CD14-positive monocyte (primary cell): ENCODE data around the gene ATXN1. TPM values are rescaled to one million over a fixed set of nuclear protein-coding genes. Genes with fewer than 3 reads are reported as not detected.

Source experiments
- DNase-seq, 3 donors: peaks; one replicate each; pipeline ENCODE4 v3.0.0-alpha.2; 2011 to 2022
- H2AFZ ChIP-seq: 2 replicates; pipeline ENCODE4 v1.6.0; 2012; ENCODE audit warnings: mild to moderate bottlenecking, low read depth, low read length, inconsistent platforms; ENCODE audit not compliant: insufficient read depth, poor library complexity, severe bottlenecking
- H3K27ac ChIP-seq, 2 donors: 1 replicate in 1 of 2; 2 replicates in 1 of 2; pipeline ENCODE4 v1.5.1; 2012 to 2013; ENCODE audit warnings: low read length in 2 of 2, control low read depth in 1 of 2, inconsistent platforms in 1 of 2, low read depth in 1 of 2, mild to moderate bottlenecking in 1 of 2
- H3K27me3 ChIP-seq, 2 donors: one replicate each; pipeline versions ENCODE4 v1.6.0 to v1.6.1; 2011 to 2013; ENCODE audit warnings: low read length in 2 of 2; ENCODE audit not compliant: control insufficient read depth in 2 of 2, insufficient read depth in 2 of 2
- H3K36me3 ChIP-seq, 2 donors: replicated peaks in 1 of 2; 1 replicate in 1 of 2; 2 replicates in 1 of 2; pipeline versions ENCODE4 v1.5.1 to v1.6.1; 2012 to 2013; ENCODE audit warnings: low read length in 2 of 2, control low read depth in 1 of 2, inconsistent platforms in 1 of 2, mild to moderate bottlenecking in 1 of 2; ENCODE audit not compliant: insufficient read depth in 2 of 2, control insufficient read depth in 1 of 2
- H3K4me1 ChIP-seq, 2 donors: 1 replicate in 1 of 2; 2 replicates in 1 of 2; pipeline versions ENCODE4 v1.5.1 to v1.6.1; 2012 to 2013; ENCODE audit warnings: low read length in 2 of 2, control low read depth in 1 of 2, inconsistent platforms in 1 of 2, mild to moderate bottlenecking in 1 of 2, moderate library complexity in 1 of 2; ENCODE audit not compliant: insufficient read depth in 2 of 2, control insufficient read depth in 1 of 2
- H3K4me2 ChIP-seq: replicated peaks from 2 replicates; pipeline ENCODE3; 2012; ENCODE audit warnings: low read length, moderate library complexity, mild to moderate bottlenecking; ENCODE audit not compliant: poor library complexity, severe bottlenecking; ENCODE audit errors: extremely low read depth
- H3K4me3 ChIP-seq, 3 experiments: fragments of 200-600 bp in 1 of 3; sonication (generic) in 1 of 3; replicated peaks in 1 of 3; 1 replicate in 2 of 3; 2 replicates in 1 of 3; pipeline ENCODE4 v1.5.1; 2011 to 2013; ENCODE audit warnings: low read length in 3 of 3, mild to moderate bottlenecking in 3 of 3, control low read depth in 2 of 3, low read depth in 2 of 3, inconsistent platforms in 1 of 3, moderate library complexity in 1 of 3
- H3K79me2 ChIP-seq: 2 replicates; pipeline ENCODE4 v1.6.0; 2012; ENCODE audit warnings: mild to moderate bottlenecking, control low read depth, inconsistent platforms, low read length, moderate library complexity; ENCODE audit not compliant: insufficient read depth
- H3K9ac ChIP-seq: 2 replicates; pipeline ENCODE4 v1.6.0; 2017; ENCODE audit warnings: low read length, mild to moderate bottlenecking; ENCODE audit not compliant: insufficient read depth, poor library complexity, severe bottlenecking
- H3K9me3 ChIP-seq, 2 donors: replicated peaks in 1 of 2; 1 replicate in 1 of 2; 2 replicates in 1 of 2; pipeline versions ENCODE4 v1.5.1 to v1.6.1; 2012 to 2013; ENCODE audit warnings: low read length in 2 of 2, control low read depth in 1 of 2; ENCODE audit not compliant: control insufficient read depth in 1 of 2, insufficient read depth in 1 of 2
- H4K20me1 ChIP-seq: 2 replicates; pipeline ENCODE4 v1.6.0; 2012; ENCODE audit warnings: mild to moderate bottlenecking, low read length, control low read depth, moderate library complexity; ENCODE audit not compliant: insufficient read depth
- H3K27ac Mint-ChIP-seq, 7 donors: one replicate each; pipeline ENCODE4 v1.8.0; 2020; ENCODE audit warnings: mild to moderate bottlenecking in 7 of 7, mixed read lengths in 7 of 7, moderate library complexity in 6 of 7, inconsistent platforms in 2 of 7
- H3K27me3 Mint-ChIP-seq, 3 donors: one replicate each; pipeline ENCODE4 v1.8.0; 2021 to 2022; ENCODE audit warnings: low read depth in 3 of 3, mild to moderate bottlenecking in 3 of 3, mixed read lengths in 3 of 3, moderate library complexity in 3 of 3, inconsistent platforms in 1 of 3
- H3K36me3 Mint-ChIP-seq, 2 donors: one replicate each; pipeline ENCODE4 v1.8.0; 2020; ENCODE audit warnings: mixed read lengths in 2 of 2, inconsistent platforms in 1 of 2, mild to moderate bottlenecking in 1 of 2
- H3K4me1 Mint-ChIP-seq: one replicate; pipeline ENCODE4 v1.8.0; 2020; ENCODE audit warnings: mild to moderate bottlenecking, mixed read lengths
- H3K4me3 Mint-ChIP-seq, 2 donors: one replicate each; pipeline ENCODE4 v1.8.0; 2020; ENCODE audit warnings: mild to moderate bottlenecking in 2 of 2, mixed read lengths in 2 of 2, moderate library complexity in 1 of 2
- H3K9me3 Mint-ChIP-seq, 7 donors: one replicate each; pipeline ENCODE4 v1.8.0; 2020 to 2022; ENCODE audit warnings: mixed read lengths in 7 of 7, mild to moderate bottlenecking in 6 of 7, moderate library complexity in 6 of 7, inconsistent platforms in 2 of 7
- WGBS: methylation state at CpG from one replicate; pipeline ENCODE4 v1.1.5; 2013; ENCODE audit warnings: missing lambda C conversion rate; ENCODE audit not compliant: insufficient coverage; 5-methylcytosine and 5-hydroxymethylcytosine counted together
- intact Hi-C, 2 donors: fragments of 100-400 bp; cut with micrococcal nuclease; formaldehyde crosslinking; loops; one replicate each; pipeline versions ENCODE4 v1.15.0 to v1.15.1; 2023
- polyA plus RNA-seq, 3 donors: library from polyadenylated mRNA; depleted of rRNA in 1 of 3; unstranded in 2 of 3; stranded (reverse) in 1 of 3; fragments of 300-500 nt in 2 of 3; fragments of >200 nt in 1 of 3; fragmentation: Illumina TruSeq in 2 of 3; gene quantifications; 1 replicate in 2 of 3; 2 replicates in 1 of 3; pipeline ENCODE4 v1.2.3, GENCODE V29; 2012 to 2021
- TF ChIP-seq, protein P1 (sequence below): fragments of 200-600 bp; IDR thresholded peaks from one replicate; pipeline ENCODE4 v1.8.0; 2022; ENCODE audit warnings: antibody characterized with exemption, mild to moderate bottlenecking

The ATXN1 gene
- polyA plus RNA-seq, 3 donors: 8.8 to 19.1 (median 10.9) TPM

DNA sequence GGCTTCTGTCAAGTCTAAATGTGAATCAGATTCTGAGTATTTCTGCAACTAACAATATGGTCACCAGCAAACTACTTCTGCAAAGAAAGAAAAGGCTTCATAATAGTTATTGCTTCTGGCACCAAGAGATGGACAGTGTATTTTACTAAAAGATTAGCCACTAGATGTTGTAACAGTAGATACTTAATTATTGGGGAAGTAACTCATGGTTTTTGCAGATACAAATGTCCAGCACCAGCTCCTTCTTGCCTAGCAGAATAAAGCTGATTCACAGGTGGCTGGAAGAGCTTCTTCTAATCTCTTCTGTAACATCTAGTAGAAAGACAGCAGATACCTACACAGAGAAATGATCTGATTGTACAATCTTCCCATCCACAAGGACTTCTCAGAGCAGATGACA lies 21.2 kb downstream of the ATXN1 start:
- peak; percentile 27 to 51 (median 40) for DNase-seq
- Mint-ChIP-seq H3K27me3 (peaks cover 0 to 2% (median 0%) of the 10 kb centered on the region in 3 donors), H3K36me3 (peaks cover 47 to 52% of the 10 kb centered on the region in 2 donors), H3K9me3 (no peaks in the 10 kb centered on the region), H3K27ac (peak overlapping the region; percentile 55 to 85 (median 75)), H3K4me3 (no peak overlapping the region), H3K4me1 (peaks cover 52% of the 10 kb centered on the region)
- H3K4me1 ChIP-seq: peaks cover 35 to 60% of the 10 kb centered on the region in 2 donors
- peaks cover 59% of the 10 kb centered on the region for H4K20me1 ChIP-seq
- no peak overlapping the region for H2AFZ ChIP-seq
- no peaks in the 10 kb centered on the region for H3K27me3 ChIP-seq
- H3K4me2 ChIP-seq: no peak overlapping the region
- H3K27ac ChIP-seq: peak overlapping the region in 1 of 2 donors; percentile 60
- peaks cover 76% of the 10 kb centered on the region for H3K79me2 ChIP-seq
- no peak overlapping the region for H3K9ac ChIP-seq
- intact Hi-C loops: no loop called here
- H3K36me3 ChIP-seq: peaks cover 9 to 48% of the 10 kb centered on the region in 2 donors
- H3K4me3 ChIP-seq: no peak overlapping the region
- TF ChIP-seq, protein P1, sequence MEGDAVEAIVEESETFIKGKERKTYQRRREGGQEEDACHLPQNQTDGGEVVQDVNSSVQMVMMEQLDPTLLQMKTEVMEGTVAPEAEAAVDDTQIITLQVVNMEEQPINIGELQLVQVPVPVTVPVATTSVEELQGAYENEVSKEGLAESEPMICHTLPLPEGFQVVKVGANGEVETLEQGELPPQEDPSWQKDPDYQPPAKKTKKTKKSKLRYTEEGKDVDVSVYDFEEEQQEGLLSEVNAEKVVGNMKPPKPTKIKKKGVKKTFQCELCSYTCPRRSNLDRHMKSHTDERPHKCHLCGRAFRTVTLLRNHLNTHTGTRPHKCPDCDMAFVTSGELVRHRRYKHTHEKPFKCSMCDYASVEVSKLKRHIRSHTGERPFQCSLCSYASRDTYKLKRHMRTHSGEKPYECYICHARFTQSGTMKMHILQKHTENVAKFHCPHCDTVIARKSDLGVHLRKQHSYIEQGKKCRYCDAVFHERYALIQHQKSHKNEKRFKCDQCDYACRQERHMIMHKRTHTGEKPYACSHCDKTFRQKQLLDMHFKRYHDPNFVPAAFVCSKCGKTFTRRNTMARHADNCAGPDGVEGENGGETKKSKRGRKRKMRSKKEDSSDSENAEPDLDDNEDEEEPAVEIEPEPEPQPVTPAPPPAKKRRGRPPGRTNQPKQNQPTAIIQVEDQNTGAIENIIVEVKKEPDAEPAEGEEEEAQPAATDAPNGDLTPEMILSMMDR: no peak
- H3K9me3 ChIP-seq: no peaks in the 10 kb centered on the region

DNA sequence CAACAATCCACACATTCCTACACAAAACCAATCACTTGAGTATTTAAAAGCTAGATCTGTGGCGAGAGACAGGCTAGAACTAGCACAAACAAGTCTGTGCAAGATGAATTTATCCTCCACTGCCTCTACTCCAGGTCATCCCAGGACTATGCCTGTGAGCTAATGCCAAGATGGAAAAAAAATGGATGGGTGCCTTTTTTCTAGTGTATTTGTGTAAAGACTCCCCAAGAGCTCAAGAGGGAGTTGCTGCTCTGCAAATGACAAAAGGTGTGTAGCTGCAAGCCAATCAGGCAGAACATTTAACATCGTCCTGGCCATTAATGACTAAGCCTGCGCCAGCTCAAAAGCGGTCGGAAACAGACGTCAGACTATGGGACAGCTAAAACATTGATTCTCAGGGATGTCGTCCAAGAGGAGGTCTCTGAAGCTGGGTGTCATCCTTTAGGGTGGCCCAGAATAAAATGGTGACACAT lies 21.9 kb downstream of the ATXN1 start:
- no peaks in the 10 kb centered on the region for H3K9me3 Mint-ChIP-seq
- Histone ChIP-seq H4K20me1 (peaks cover 51% of the 10 kb centered on the region), H3K27ac (peak overlapping the region; percentile 0 to 60), H3K4me3 (no peak overlapping the region), H3K4me2 (no peak overlapping the region), H3K79me2 (peaks cover 75% of the 10 kb centered on the region), H3K27me3 (no peaks in the 10 kb centered on the region), H3K9ac (no peak overlapping the region), H3K9me3 (no peaks in the 10 kb centered on the region), H3K4me1 (peaks cover 35 to 60% of the 10 kb centered on the region in 2 donors), H2AFZ (no peak overlapping the region), H3K36me3 (peaks cover 5 to 45% of the 10 kb centered on the region in 2 donors)
- H3K36me3 Mint-ChIP-seq: peaks cover 44 to 50% of the 10 kb centered on the region in 2 donors
- H3K27me3 Mint-ChIP-seq: peaks cover 0 to 2% (median 0%) of the 10 kb centered on the region in 3 donors
- H3K4me3 Mint-ChIP-seq: no peak overlapping the region
- 95% methylated on average over 6 of the region's 7 CpGs for WGBS
- intact Hi-C loops: no loop called here
- TF ChIP-seq, protein P1: no peak
- DNase-seq: no peak
- H3K27ac Mint-ChIP-seq: peak overlapping the region; percentile 55 to 85 (median 75)
- H3K4me1 Mint-ChIP-seq: peaks cover 52% of the 10 kb centered on the region
